NB4 (cell line): Measurements from ENCODE around the gene GRIK4.

Experiments
- DNase-seq: peaks from one replicate; pipeline ENCODE4 v3.0.0; 2010; ENCODE audit warnings: low read depth
- H3K4me3 ChIP-seq: one replicate; pipeline ENCODE4 v1.5.1; 2011; ENCODE audit warnings: mild to moderate bottlenecking, low read depth, low read length, moderate library complexity
- CTCF ChIP-seq: IDR thresholded peaks from one replicate; pipeline ENCODE4 v1.5.1; 2012; ENCODE audit warnings: low read depth, low read length
- MAX ChIP-seq: IDR thresholded peaks from 2 replicates; pipeline ENCODE4 v1.6.1; 2011; ENCODE audit warnings: low read depth, low read length
- MYC ChIP-seq: IDR thresholded peaks from 2 replicates; pipeline ENCODE4 v1.6.1; 2011; ENCODE audit warnings: low read depth, low read length
- POLR2A ChIP-seq: IDR thresholded peaks from 2 replicates; pipeline ENCODE4 v1.6.1; 2011; ENCODE audit warnings: mild to moderate bottlenecking; ENCODE audit not compliant: insufficient read length; ENCODE audit errors: extremely low read depth

The GRIK4 gene

GRCh38 chr11:120909676-120910416 is 398.3 kb downstream of the GRIK4 start:
- no peak for TF ChIP-seq CTCF
- no peak for TF ChIP-seq MYC
- no peak for TF ChIP-seq MAX
- no peak for TF ChIP-seq POLR2A
- DNase-seq: no peak
- no peak overlapping the region for H3K4me3 ChIP-seq

- no peak for DNase-seq
- TF ChIP-seq MYC: no peak
- TF ChIP-seq POLR2A: no peak
- no peak for TF ChIP-seq MAX
- no peak for TF ChIP-seq CTCF
- no peak overlapping the region for H3K4me3 ChIP-seq
Measured at GRCh38 chr11:120911943-120912342, 400.4 kb downstream of the GRIK4 start.

GRCh38 chr11:120912504-120912903 is 401.0 kb downstream of the GRIK4 start:
- peak; percentile 48 for DNase-seq
- TF ChIP-seq MAX: no peak
- no peak for TF ChIP-seq POLR2A
- TF ChIP-seq MYC: no peak
- TF ChIP-seq CTCF: peak; percentile 49
- H3K4me3 ChIP-seq: no peak overlapping the region

DNA sequence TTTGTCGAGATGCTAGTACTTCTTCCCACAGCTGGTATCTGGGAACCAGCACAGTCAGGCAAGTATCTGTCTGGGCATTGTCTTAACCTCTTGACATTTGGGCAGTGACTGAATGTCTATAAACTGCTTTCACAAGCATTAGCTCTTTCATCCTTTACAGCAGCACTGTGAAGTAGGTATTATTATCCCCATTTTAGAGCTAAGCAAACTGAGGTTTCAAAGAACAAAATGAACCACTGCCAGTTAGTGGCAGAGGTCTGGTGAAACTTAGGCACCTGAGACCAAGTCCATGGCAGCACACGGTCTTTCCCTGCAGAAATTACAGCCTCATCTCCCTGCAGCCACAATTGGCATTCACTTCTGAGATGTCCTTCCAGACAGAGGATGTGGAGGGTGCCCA is 401.4 kb downstream of the GRIK4 start:
- TF ChIP-seq MAX (no peak), POLR2A (no peak), CTCF (no peak)
- DNase-seq: no peak
- H3K4me3 ChIP-seq: no peak overlapping the region

DNA sequence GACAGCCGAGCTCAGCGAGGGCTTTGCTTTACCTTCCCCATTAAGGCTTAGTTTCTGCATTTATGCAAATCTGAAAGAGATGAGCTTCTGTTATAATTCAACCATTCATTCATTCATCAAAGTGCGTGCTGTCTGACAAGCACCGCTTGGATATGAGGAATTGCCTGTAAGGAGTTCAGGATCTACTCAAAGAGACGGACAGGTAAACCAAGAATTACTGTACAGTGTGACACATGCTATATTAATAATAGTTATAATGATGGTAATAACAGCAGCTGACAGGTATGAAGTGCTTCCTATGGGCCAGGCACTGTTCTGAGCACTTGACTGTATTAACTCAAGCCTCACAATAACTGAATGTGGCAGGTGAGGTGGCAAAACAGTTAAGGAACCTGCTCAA is 402.5 kb downstream of the GRIK4 start:
- TF ChIP-seq POLR2A: no peak
- no peak for TF ChIP-seq MYC
- TF ChIP-seq CTCF: no peak
- no peak for TF ChIP-seq MAX
- no peak overlapping the region for H3K4me3 ChIP-seq
- no peak for DNase-seq

DNA sequence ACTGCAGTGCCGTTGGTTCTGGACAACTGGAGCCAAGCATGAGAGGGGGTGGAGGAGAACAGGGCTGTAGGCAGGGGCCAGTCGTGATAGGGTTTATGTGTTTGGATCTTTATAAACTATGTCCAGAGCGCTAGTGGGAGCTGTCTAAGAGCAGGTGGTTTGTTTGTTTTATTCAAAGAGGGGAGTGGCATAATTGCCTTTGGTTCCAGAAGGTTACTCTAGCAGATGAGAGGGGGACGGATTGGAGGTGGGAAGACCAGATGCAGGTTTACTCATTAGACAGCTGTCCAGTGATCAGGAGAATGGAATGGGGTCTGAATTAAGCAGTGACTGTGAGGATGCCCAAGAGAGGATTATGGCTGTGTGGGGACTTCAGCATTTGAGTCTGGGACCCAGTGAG is 403.1 kb downstream of the GRIK4 start:
- no peak for DNase-seq
- no peak overlapping the region for H3K4me3 ChIP-seq
- TF ChIP-seq CTCF: no peak
- TF ChIP-seq POLR2A: no peak
- TF ChIP-seq MAX: no peak
- TF ChIP-seq MYC: no peak
